Measurements from ENCODE around the gene CCL20. TPM values are rescaled to one million over a fixed set of nuclear protein-coding genes. Genes with fewer than 3 reads are reported as not detected.

The CCL20 gene
- total RNA-seq, 1 donor from 2014 or later = not detected

GRCh38 chr2:227865291-227865690 lies 51.6 kb downstream of the CCL20 start:
- H3K9ac ChIP-seq (ENCODE audit: low read length) = no peak overlapping the region
- no peaks in the 10 kb centered on the region for H3K9me3 ChIP-seq (ENCODE audit: insufficient read depth, low read depth, low read length)
- no peak overlapping the region for H3K4me2 ChIP-seq (ENCODE audit: low read length)
- H2AFZ ChIP-seq (ENCODE audit: low read depth, low read length) = no peak overlapping the region
- H3K27me3 ChIP-seq (ENCODE audit: insufficient read depth, low read length) = no peaks in the 10 kb centered on the region
- TF ChIP-seq, protein P1, sequence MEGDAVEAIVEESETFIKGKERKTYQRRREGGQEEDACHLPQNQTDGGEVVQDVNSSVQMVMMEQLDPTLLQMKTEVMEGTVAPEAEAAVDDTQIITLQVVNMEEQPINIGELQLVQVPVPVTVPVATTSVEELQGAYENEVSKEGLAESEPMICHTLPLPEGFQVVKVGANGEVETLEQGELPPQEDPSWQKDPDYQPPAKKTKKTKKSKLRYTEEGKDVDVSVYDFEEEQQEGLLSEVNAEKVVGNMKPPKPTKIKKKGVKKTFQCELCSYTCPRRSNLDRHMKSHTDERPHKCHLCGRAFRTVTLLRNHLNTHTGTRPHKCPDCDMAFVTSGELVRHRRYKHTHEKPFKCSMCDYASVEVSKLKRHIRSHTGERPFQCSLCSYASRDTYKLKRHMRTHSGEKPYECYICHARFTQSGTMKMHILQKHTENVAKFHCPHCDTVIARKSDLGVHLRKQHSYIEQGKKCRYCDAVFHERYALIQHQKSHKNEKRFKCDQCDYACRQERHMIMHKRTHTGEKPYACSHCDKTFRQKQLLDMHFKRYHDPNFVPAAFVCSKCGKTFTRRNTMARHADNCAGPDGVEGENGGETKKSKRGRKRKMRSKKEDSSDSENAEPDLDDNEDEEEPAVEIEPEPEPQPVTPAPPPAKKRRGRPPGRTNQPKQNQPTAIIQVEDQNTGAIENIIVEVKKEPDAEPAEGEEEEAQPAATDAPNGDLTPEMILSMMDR (IDR thresholded peaks at IDR 0.05; ENCODE audit: insufficient read depth, low read depth, low read length) = no peak
- TF ChIP-seq EZH2 (IDR thresholded peaks at IDR 0.05; ENCODE audit: insufficient read depth, low read length) = no peak
- H3K27ac ChIP-seq (ENCODE audit: low read depth, low read length) = no peak overlapping the region
- no peaks in the 10 kb centered on the region for H3K36me3 ChIP-seq (ENCODE audit: insufficient read depth, low read length)
- H4K20me1 ChIP-seq (ENCODE audit: insufficient read depth, low read length) = no peaks in the 10 kb centered on the region
- H3K4me1 ChIP-seq (ENCODE audit: insufficient read depth, low read length) = peaks cover 22% of the 10 kb centered on the region
- Mint-ChIP-seq H3K4me1 (ENCODE audit: low read depth, unreplicated experiment) (peaks cover 25% of the 10 kb centered on the region), H3K9me3 (ENCODE audit: unreplicated experiment) (no peaks in the 10 kb centered on the region), H3K27me3 (ENCODE audit: low read depth, unreplicated experiment) (no peaks in the 10 kb centered on the region), H3K27ac (ENCODE audit: unreplicated experiment) (no peak overlapping the region), H3K4me3 (ENCODE audit: unreplicated experiment) (no peak overlapping the region), H3K36me3 (ENCODE audit: low read depth, unreplicated experiment) (no peaks in the 10 kb centered on the region)
- no peaks in the 10 kb centered on the region for H3K79me2 ChIP-seq (ENCODE audit: insufficient read depth, low read length)
- H3K4me3 ChIP-seq (ENCODE audit: insufficient read depth, low read depth, low read length) = no peak overlapping the region
- no peak for DNase-seq (ENCODE audit: low read depth)
- no peak for FAIRE-seq

Other genes starting within 250 kb of the CCL20 start
- gene SCYGR2, start 214.9 kb upstream of the CCL20 start, total RNA-seq = not detected in 2 replicates
- not detected in 2 replicates for gene SCYGR3, start 199.0 kb upstream of the CCL20 start, total RNA-seq
- not detected in 2 replicates for gene SCYGR4, start 196.3 kb upstream of the CCL20 start, total RNA-seq
- not detected in 2 replicates for gene SCYGR5, start 147.0 kb upstream of the CCL20 start, total RNA-seq
- 0.12 and 0.14 TPM in 2 replicates for gene SLC19A3, start 95.8 kb upstream of the CCL20 start, total RNA-seq
- not detected in 2 replicates for gene SCYGR6, start 89.1 kb upstream of the CCL20 start, total RNA-seq
- not detected in 2 replicates for gene SCYGR7, start 85.5 kb upstream of the CCL20 start, total RNA-seq
- gene SCYGR8, start 67.9 kb upstream of the CCL20 start, total RNA-seq = not detected in 2 replicates
- 0.75 and 0.86 TPM in 2 replicates for gene DAW1, start 57.8 kb downstream of the CCL20 start, total RNA-seq

All from astrocyte (in vitro differentiated cells and primary cell).